ENCODE results near the gene CCDC178. TPM values are rescaled to one million over a fixed set of nuclear protein-coding genes. Genes with fewer than 3 reads are reported as not detected.

Gene CCDC178
- total and polyA plus RNA-seq, 2 donors (not counting 3 experiments of a cell fraction or from before 2014, with no cell fraction given): 0.80 to 1.6 TPM

GRCh38 chr18:32922951-32923430, 517.5 kb downstream of the CCDC178 start:
- POLR2A ChIA-PET: no interaction called here
- no peak overlapping the region for H2AFZ ChIP-seq (ENCODE audit: low read depth, low read length)
- H3K4me1 ChIP-seq (ENCODE audit: control insufficient read depth, extremely low read depth, insufficient read depth, low read length): peaks cover 13% of the 10 kb centered on the region
- H3K36me3 ChIP-seq (ENCODE audit: control insufficient read depth in 2 of 2, extremely low read depth in 1 of 2, insufficient read depth in 2 of 2, low read length in 2 of 2): no peaks in the 10 kb centered on the region
- H3K9ac ChIP-seq (replicated peaks; ENCODE audit: extremely low read depth, insufficient read depth, low read length): no peak overlapping the region
- FAIRE-seq (no peak), DNase-seq (ENCODE audit: low read depth, low spot score) (no peak)
- no peaks in the 10 kb centered on the region for H4K20me1 ChIP-seq (replicated peaks; ENCODE audit: control insufficient read depth, extremely low read depth, insufficient read depth, low read length)
- CTCF ChIA-PET: interaction anchor here (1.8 kb wide), 1 partner anchor 7 kb away, joined by 11 read pairs; no protein-coding TSS in a partner anchor
- no peak for TF ChIP-seq MAX (IDR thresholded peaks at IDR 0.05; ENCODE audit: insufficient read depth, insufficient read length)
- no peak for TF ChIP-seq POLR2A (IDR thresholded peaks at IDR 0.05; ENCODE audit: low read depth, low read length)
- TF ChIP-seq, protein P1, sequence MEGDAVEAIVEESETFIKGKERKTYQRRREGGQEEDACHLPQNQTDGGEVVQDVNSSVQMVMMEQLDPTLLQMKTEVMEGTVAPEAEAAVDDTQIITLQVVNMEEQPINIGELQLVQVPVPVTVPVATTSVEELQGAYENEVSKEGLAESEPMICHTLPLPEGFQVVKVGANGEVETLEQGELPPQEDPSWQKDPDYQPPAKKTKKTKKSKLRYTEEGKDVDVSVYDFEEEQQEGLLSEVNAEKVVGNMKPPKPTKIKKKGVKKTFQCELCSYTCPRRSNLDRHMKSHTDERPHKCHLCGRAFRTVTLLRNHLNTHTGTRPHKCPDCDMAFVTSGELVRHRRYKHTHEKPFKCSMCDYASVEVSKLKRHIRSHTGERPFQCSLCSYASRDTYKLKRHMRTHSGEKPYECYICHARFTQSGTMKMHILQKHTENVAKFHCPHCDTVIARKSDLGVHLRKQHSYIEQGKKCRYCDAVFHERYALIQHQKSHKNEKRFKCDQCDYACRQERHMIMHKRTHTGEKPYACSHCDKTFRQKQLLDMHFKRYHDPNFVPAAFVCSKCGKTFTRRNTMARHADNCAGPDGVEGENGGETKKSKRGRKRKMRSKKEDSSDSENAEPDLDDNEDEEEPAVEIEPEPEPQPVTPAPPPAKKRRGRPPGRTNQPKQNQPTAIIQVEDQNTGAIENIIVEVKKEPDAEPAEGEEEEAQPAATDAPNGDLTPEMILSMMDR (IDR thresholded peaks at IDR 0.05; ENCODE audit: extremely low read depth in 1 of 2, insufficient read depth in 1 of 2, low read depth in 1 of 2, low read length in 2 of 2): no peak
- no peak for TF ChIP-seq GATA2 (IDR thresholded peaks at IDR 0.05; ENCODE audit: insufficient read depth, insufficient read length, low read depth, low read length)
- TF ChIP-seq FOS (IDR thresholded peaks at IDR 0.05; ENCODE audit: borderline replicate concordance, insufficient read depth, low read length): no peak
- TF ChIP-seq EZH2 (IDR thresholded peaks at IDR 0.05; ENCODE audit: borderline replicate concordance, low read depth, low read length, severe bottlenecking): no peak
- TF ChIP-seq MYC (IDR thresholded peaks at IDR 0.05; ENCODE audit: low read depth, low read length): no peak
- TF ChIP-seq JUN (IDR thresholded peaks at IDR 0.05; ENCODE audit: borderline replicate concordance, insufficient read depth, insufficient read length, low read depth): no peak
- no peak for TF ChIP-seq POLR2AphosphoS5 (IDR thresholded peaks at IDR 0.05; ENCODE audit: insufficient read depth, low read depth, low read length)
- BruUV-seq (replicated peaks): no TSS peak
- H3K9me3 ChIP-seq (replicated peaks; ENCODE audit: control insufficient read depth, insufficient read depth, low read length): no peaks in the 10 kb centered on the region
- intact Hi-C loops (cut with micrococcal nuclease) (loop anchor here (5.0 kb wide), 4 partner anchors 89 to 279 kb away; partner anchors contain the start of gene KLHL14), dilution Hi-C loops (cut with MboI; ENCODE audit: extremely low pct_ligation_motif_present, low sequenced_read_pairs) (no loop called here)
- no peaks in the 10 kb centered on the region for H3K27me3 ChIP-seq (ENCODE audit: control insufficient read depth in 2 of 2, insufficient read depth in 2 of 2, low read length in 2 of 2)
- H3K27ac ChIP-seq (ENCODE audit: insufficient read depth, low read depth, low read length): no peak overlapping the region
- H3K79me2 ChIP-seq (ENCODE audit: control insufficient read depth, insufficient read depth, low read length): no peaks in the 10 kb centered on the region
- no peaks in the 10 kb centered on the region for H3K9me1 ChIP-seq (replicated peaks; ENCODE audit: control insufficient read depth, extremely low read depth, insufficient read depth, low read length)
- no peak overlapping the region for H3K4me3 ChIP-seq (replicated peaks in 1 of 3; ENCODE audit: insufficient read depth in 1 of 3, low read depth in 1 of 3, low read length in 3 of 3)
- no peak overlapping the region for H3K4me2 ChIP-seq (ENCODE audit: insufficient read depth, low read length)
